Gastrocnemius medialis (tissue), 4 donors: ENCODE data around the gene PTN. TPM values are rescaled to one million over a fixed set of nuclear protein-coding genes. Genes with fewer than 3 reads are reported as not detected.
"Not testable (repeated sequence)": the region's sequence is repeated elsewhere in the genome, so short reads cannot be mapped to it uniquely, and the experiment has no call there.

Source experiments
- ATAC-seq, 2 donors: fragments of 150-250 bp; one replicate each; pipeline ENCODE4 v1.9.1; 2016
- DNase-seq, 2 donors: peaks; one replicate each; pipeline ENCODE4 v3.0.0-alpha.2; 2019
- H3K27ac ChIP-seq, 4 donors: fragments of 200-600 bp; sonication (generic); 1 replicate in 1 of 4; 2 replicates in 3 of 4; pipeline ENCODE4 v1.5.1; 2016 to 2018; ENCODE audit warnings: mild to moderate bottlenecking in 2 of 4, moderate library complexity in 1 of 4
- H3K27me3 ChIP-seq, 3 donors: fragments of 200-600 bp; sonication (generic) in 2 of 3; 1 replicate in 1 of 3; 2 replicates in 2 of 3; pipeline versions ENCODE4 v1.5.1 to v1.6.0; 2016 to 2019; ENCODE audit warnings: mild to moderate bottlenecking in 1 of 3, moderate library complexity in 1 of 3
- H3K36me3 ChIP-seq, 2 donors: fragments of 200-600 bp; sonication (generic) in 1 of 2; one replicate each; pipeline ENCODE4 v1.5.1; 2017 to 2018
- H3K4me1 ChIP-seq, 2 donors: fragments of 200-600 bp; sonication (generic) in 1 of 2; one replicate each; pipeline ENCODE4 v1.5.1; 2016 to 2017; ENCODE audit warnings: mild to moderate bottlenecking in 2 of 2
- H3K4me3 ChIP-seq, 4 donors: fragments of 200-600 bp; sonication (generic) in 3 of 4; 1 replicate in 1 of 4; 2 replicates in 3 of 4; pipeline ENCODE4 v1.5.1; 2016 to 2019; ENCODE audit warnings: mild to moderate bottlenecking in 2 of 4
- H3K9me3 ChIP-seq, 3 donors: fragments of 200-600 bp; sonication (generic) in 2 of 3; 1 replicate in 1 of 3; 2 replicates in 2 of 3; pipeline ENCODE4 v1.5.1; 2016 to 2019
- CTCF ChIP-seq, 5 experiments: fragments of 450-650 bp in 3 of 5; fragments of 200-600 bp in 2 of 5; sonication (generic) in 2 of 5; IDR thresholded peaks in 4 of 5; conservative IDR thresholded peaks in 1 of 5; 1 replicate in 4 of 5; 2 replicates in 1 of 5; pipeline ENCODE4 v1.5.1; 2016 to 2019; ENCODE audit warnings: antibody characterized with exemption in 5 of 5, mild to moderate bottlenecking in 3 of 5, moderate library complexity in 3 of 5
- POLR2A ChIP-seq, 2 donors: fragments of 450-650 bp; IDR thresholded peaks; one replicate each; pipeline ENCODE4 v1.6.1; 2017; ENCODE audit warnings: antibody characterized with exemption in 2 of 2, mild to moderate bottlenecking in 2 of 2, moderate library complexity in 2 of 2
- in situ Hi-C, 4 donors: fragments of 200-750 bp; cut with MboI; loops; one replicate each; pipeline versions ENCODE4 v1.15.0 to v1.8.0; 2017; ENCODE audit warnings: low sequenced_read_pairs in 4 of 4
- intact Hi-C: fragments of 100-400 bp; cut with DNase I; formaldehyde crosslinking; loops from one replicate; pipeline ENCODE4 v1.15.1; 2023; ENCODE audit warnings: low total_unique reads
- total RNA-seq, 4 donors: library from RNA; depleted of rRNA; stranded (reverse); fragments of >200 nt; gene quantifications; one replicate each; pipeline versions ENCODE4 v1.1.0 to v1.2.3, GENCODE V29; 2016

Gene PTN
- total RNA-seq, 4 donors from 2014 or later = 0.29 to 0.87 (median 0.46) TPM; not detected in 1

GRCh38 chr7:137206770-137207169 lies 136.8 kb downstream of the PTN start:
- Histone ChIP-seq H3K9me3 (no peaks in the 10 kb centered on the region), H3K4me3 (no peak overlapping the region), H3K27ac (no peak overlapping the region), H3K4me1 (no peaks in the 10 kb centered on the region), H3K27me3 (no peaks in the 10 kb centered on the region), H3K36me3 (no peaks in the 10 kb centered on the region)
- DNase-seq = no peak
- intact Hi-C loops = no loop called here
- in situ Hi-C loops = no loop called here
- no peak for TF ChIP-seq CTCF (IDR thresholded peaks at IDR 0.05 in 4 of 5, conservative IDR thresholded peaks at IDR 0.05 in 1 of 5)
- no peak for TF ChIP-seq POLR2A (IDR thresholded peaks at IDR 0.05)
- ATAC-seq = no peak

GRCh38 chr7:137204246-137204645 lies 139.3 kb downstream of the PTN start:
- Histone ChIP-seq H3K27ac (no peak overlapping the region), H3K4me1 (no peaks in the 10 kb centered on the region), H3K27me3 (no peaks in the 10 kb centered on the region), H3K4me3 (no peak overlapping the region), H3K36me3 (no peaks in the 10 kb centered on the region), H3K9me3 (no peaks in the 10 kb centered on the region)
- TF ChIP-seq CTCF (IDR thresholded peaks at IDR 0.05 in 4 of 5, conservative IDR thresholded peaks at IDR 0.05 in 1 of 5) (no peak), POLR2A (IDR thresholded peaks at IDR 0.05) (no peak)
- ATAC-seq (no peak), DNase-seq (no peak)
- intact Hi-C loops (no loop called here), in situ Hi-C loops (no loop called here)

- in situ Hi-C loops = no loop called here
- no peaks in the 10 kb centered on the region for H3K4me1 ChIP-seq
- intact Hi-C loops = no loop called here
- H3K4me3 ChIP-seq = no peak overlapping the region
- no peaks in the 10 kb centered on the region for H3K9me3 ChIP-seq
- H3K36me3 ChIP-seq = no peaks in the 10 kb centered on the region
- no peak for ATAC-seq
- no peaks in the 10 kb centered on the region for H3K27me3 ChIP-seq
- no peak for DNase-seq
- H3K27ac ChIP-seq = no peak overlapping the region
- no peak for TF ChIP-seq POLR2A (IDR thresholded peaks at IDR 0.05)
- no peak for TF ChIP-seq CTCF (IDR thresholded peaks at IDR 0.05 in 4 of 5, conservative IDR thresholded peaks at IDR 0.05 in 1 of 5)
These were observed 140.2 kb downstream of the PTN start for GRCh38 chr7:137203351-137203750.

- Histone ChIP-seq H3K9me3 (no peaks in the 10 kb centered on the region), H3K4me1 (no peaks in the 10 kb centered on the region), H3K27me3 (no peaks in the 10 kb centered on the region), H3K36me3 (no peaks in the 10 kb centered on the region), H3K27ac (no peak overlapping the region), H3K4me3 (no peak overlapping the region)
- intact Hi-C loops = no loop called here
- no peak for DNase-seq
- TF ChIP-seq CTCF (IDR thresholded peaks at IDR 0.05 in 4 of 5, conservative IDR thresholded peaks at IDR 0.05 in 1 of 5) (no peak), POLR2A (IDR thresholded peaks at IDR 0.05) (no peak)
- in situ Hi-C loops = no loop called here
- ATAC-seq = no peak
These were observed 146.9 kb downstream of the PTN start for GRCh38 chr7:137196648-137197047.

- Histone ChIP-seq H3K4me3 (no peak overlapping the region), H3K4me1 (no peaks in the 10 kb centered on the region), H3K27ac (no peak overlapping the region), H3K36me3 (no peaks in the 10 kb centered on the region), H3K9me3 (no peaks in the 10 kb centered on the region), H3K27me3 (no peaks in the 10 kb centered on the region)
- DNase-seq (no peak), ATAC-seq (no peak)
- in situ Hi-C loops (no loop called here), intact Hi-C loops (no loop called here)
- TF ChIP-seq CTCF (IDR thresholded peaks at IDR 0.05 in 4 of 5, conservative IDR thresholded peaks at IDR 0.05 in 1 of 5) = no peak
- TF ChIP-seq POLR2A (IDR thresholded peaks at IDR 0.05) = no peak
These were observed 147.5 kb downstream of the PTN start for GRCh38 chr7:137195996-137196395.

GRCh38 chr7:137181619-137182018 lies 161.9 kb downstream of the PTN start:
- DNase-seq, H3K27me3 ChIP-seq, H3K4me3 ChIP-seq, intact Hi-C loops, H3K9me3 ChIP-seq, ATAC-seq, H3K4me1 ChIP-seq, H3K27ac ChIP-seq, in situ Hi-C loops, H3K36me3 ChIP-seq: not testable (repeated sequence)
